Stimulated activated CD4-positive, alpha-beta T cell treated with anti-CD3 and anti-CD28 coated beads, Interleukin-4, amount 100 ng/mL, for 4 hours (primary cell): ENCODE results near the gene HTR3A.

Experiments used
- DNase-seq, 2 experiments: peaks; one replicate each; pipeline ENCODE4 v3.0.0-alpha.2; 2020

HTR3A gene

GRCh38 chr11:113980785-113981184 is 5.9 kb downstream of the HTR3A start:
- no peak for DNase-seq

GRCh38 chr11:113982306-113982705 is 7.4 kb downstream of the HTR3A start:
- no peak for DNase-seq

- no peak for DNase-seq
Observed at GRCh38 chr11:113984781-113985180, 9.9 kb downstream of the HTR3A start.

- no peak for DNase-seq
Observed at GRCh38 chr11:113985906-113986305, 11.0 kb downstream of the HTR3A start.

- DNase-seq, result no peak
Observed at GRCh38 chr11:113986351-113987140, 11.6 kb downstream of the HTR3A start.

- no peak for DNase-seq
Observed at GRCh38 chr11:113989381-113989780, 14.5 kb downstream of the HTR3A start.

DNA sequence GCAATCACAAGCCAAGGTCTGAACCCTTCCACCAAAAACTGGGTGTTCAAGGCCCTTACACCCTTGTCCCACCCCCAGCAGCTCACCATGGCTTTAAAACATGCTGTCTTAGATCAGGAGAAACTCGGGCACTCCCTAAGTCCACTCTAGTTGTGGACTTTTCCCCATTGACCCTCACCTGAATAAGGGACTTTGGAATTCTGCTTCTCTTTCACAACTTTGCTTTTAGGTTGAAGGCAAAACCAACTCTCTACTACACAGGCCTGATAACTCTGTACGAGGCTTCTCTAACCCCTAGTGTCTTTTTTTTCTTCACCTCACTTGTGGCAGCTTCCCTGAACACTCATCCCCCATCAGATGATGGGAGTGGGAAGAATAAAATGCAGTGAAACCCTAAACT is 15.0 kb downstream of the HTR3A start:
- no peak for DNase-seq

GRCh38 chr11:113991170-113991569 is 16.3 kb downstream of the HTR3A start:
- DNase-seq, result no peak

- no peak for DNase-seq
Observed at GRCh38 chr11:113991718-113992458, 17.0 kb downstream of the HTR3A start.

GRCh38 chr11:113992459-113993110 is 17.7 kb downstream of the HTR3A start:
- no peak for DNase-seq

DNA sequence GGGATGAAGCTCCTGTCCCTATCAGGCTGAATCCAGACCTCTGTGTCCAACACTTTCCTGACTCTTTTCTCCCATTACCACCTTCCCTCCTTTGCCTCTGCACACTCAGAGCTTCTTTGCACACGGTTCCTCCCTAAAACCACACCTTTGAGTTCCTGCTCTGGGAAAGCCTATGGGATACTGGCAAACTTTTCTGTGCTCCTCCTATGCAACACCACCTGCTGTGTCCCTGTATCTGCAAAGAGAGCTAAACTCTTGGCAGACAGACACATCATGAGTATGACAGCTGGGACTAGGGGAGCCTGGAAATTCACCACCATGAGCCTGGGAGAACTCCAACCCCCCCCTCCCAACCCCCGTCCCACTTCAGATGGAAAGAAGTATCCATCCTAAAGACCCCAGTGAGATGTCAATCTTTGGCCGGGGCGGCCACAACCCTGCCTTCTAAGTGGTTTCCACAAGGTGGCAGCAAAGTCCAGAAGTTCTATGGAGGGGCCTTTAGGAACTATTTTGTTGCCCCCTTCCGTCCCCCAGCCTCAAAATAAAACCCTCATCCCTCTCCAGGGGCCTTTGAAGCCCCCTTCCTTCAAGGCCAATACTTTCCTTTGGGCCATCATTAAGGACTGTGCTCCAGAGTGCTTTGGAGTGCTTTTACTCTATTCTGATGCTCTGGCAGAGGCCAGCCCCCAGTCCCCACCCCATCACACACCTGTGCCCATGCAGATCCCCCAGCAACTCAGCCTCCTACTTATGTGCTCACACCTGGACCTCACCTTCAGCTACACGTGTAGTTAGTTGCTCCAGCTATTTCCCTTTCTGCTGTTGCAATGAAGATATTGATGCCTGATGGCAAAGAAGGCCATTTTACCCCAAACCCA is 19.4 kb downstream of the HTR3A start:
- peak; percentile 11 for DNase-seq

DNA sequence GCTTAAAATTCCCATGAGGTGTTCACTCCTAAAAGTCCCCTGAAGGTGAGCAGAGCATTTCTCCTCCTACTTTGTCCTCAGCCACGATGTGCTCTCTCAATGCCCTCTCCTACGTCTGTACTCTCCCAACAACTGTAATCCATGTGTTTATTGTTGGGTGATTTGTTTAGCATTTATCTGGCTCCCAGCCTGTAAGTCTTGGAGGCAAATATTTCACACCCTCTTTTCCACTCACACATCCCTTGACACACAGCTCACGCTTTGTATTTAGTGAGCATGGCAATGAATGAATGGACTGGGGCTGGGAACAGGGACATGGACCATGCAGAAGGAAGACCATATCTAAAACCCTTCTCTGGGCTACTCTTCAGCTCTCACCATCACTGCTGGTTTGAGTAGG is 22.6 kb downstream of the HTR3A start:
- no peak for DNase-seq

DNA sequence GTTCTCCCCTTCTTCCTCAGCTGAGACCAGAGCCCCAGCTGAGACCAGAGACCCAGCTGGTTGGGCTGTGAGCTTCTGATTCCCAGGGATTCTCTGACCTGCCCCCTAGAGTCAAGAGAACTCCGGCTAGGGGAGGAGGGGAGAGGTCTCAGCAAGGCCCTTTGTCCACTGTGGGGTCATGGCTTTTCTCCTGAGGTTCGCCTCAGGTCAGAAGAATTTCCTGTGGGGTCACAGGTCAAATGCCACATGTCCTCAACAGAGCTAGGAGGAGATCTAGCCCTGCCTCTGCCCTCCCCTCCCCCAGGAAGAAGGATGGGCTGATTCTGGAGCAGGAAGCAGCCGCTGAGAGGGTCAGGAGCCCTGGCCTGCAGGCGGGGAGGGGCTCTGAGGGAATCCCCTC is 23.7 kb downstream of the HTR3A start:
- DNase-seq, result no peak

- DNase-seq, result no peak
Observed at GRCh38 chr11:114000526-114000925, 25.6 kb downstream of the HTR3A start.

DNA sequence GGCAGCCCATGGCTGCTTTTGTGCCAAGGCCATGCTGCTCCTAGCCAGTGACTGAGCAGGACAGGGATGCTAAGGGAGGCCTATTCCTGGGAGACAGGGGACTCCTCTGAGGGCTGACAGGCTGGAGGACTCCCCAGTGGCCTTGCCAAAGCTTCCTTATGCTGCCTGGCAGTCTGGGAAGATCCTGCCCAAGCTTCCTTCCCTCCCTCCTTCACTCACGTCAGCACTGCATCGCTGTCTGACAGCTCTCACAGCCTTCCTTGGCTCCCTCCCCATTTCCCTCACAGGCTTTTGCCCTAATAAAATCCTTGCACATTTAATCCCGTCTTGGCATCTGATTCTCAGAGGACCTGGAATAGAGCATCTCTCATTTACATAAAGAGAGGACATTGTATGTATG is 26.5 kb downstream of the HTR3A start:
- no peak for DNase-seq

DNA sequence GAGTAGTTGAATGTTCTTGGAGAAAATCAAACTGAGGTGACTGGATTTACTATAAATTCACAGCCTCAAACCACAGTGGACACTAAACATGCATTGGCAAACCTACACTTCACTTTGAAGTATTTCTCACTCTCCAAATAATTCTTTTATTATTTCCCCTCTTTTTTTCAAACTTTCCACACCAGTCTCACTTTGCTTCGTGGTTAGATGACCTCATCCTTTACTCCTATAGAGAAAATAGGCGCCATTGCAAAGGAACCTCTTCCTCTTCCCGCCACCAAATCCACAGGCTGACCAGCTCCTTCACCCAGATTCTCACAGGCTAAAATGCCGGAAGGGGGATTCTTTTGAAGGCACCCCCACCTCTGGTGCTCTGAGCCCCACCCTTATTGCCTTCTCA is 33.4 kb downstream of the HTR3A start:
- DNase-seq, result no peak

GRCh38 chr11:114010931-114011330 is 36.0 kb downstream of the HTR3A start:
- no peak for DNase-seq

GRCh38 chr11:114011443-114011842 is 36.5 kb downstream of the HTR3A start:
- no peak for DNase-seq

DNA sequence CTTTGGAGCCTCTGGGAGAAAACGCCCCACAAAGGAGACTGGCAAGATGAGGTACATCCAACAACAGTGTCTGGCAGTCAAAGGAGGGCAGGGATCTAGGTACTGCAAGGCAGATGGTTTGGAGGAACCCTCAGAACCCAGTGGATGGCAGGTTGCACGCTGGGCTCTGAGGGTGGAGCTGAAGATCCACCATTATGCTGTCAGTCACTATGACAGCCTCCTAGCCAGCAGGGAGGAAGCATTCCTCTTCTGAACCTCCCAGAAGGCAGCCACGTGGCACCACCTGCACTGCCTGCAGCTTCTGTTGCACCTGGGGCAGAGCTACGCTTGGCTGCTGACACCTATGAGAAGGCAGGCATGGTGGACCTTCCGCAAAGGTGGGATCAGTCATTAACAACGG is 40.2 kb downstream of the HTR3A start:
- no peak for DNase-seq

- no peak for DNase-seq
Observed at GRCh38 chr11:114016986-114017385, 42.1 kb downstream of the HTR3A start.

GRCh38 chr11:114017723-114018122 is 42.8 kb downstream of the HTR3A start:
- DNase-seq, result no peak

DNA sequence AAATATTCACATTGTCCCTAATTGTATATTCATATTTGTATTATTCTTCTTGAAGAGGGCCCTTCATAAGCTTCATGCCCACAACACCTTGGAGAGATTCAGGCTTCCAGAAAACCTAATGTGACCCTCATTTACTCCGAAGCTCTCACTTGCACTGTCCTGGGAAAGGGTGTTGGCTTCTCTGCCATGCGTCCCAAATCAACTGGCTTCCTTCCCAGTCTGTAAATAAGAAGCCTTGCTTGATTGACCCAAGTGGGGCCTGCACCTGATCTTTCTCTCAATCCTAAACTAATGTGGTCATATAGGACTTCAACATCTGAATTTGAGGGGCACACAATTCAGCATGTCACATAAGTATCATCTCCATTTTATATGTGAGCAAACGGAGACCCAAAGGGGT is 44.1 kb downstream of the HTR3A start:
- DNase-seq, result no peak

- DNase-seq, result no peak
Observed at GRCh38 chr11:114019574-114019973, 44.7 kb downstream of the HTR3A start.
